Fibroblast of upper back skin (primary cell): Measurements from ENCODE around the gene GSTK1.
"Not testable (repeated sequence)": the region's sequence is repeated elsewhere in the genome, so short reads cannot be mapped to it uniquely, and the experiment has no call there.

ENCODE experiments used
- DNase-seq: peaks from one replicate; pipeline ENCODE4 v3.0.0-alpha.2; 2013

Gene GSTK1

GRCh38 chr7:143239813-143240212 is 23.4 kb upstream of the GSTK1 start:
- DNase-seq, result no peak

GRCh38 chr7:143240291-143241168 is 22.7 kb upstream of the GSTK1 start:
- peak; percentile 85 for DNase-seq

- no peak for DNase-seq
Measured at GRCh38 chr7:143242306-143242705, 20.9 kb upstream of the GSTK1 start.

GRCh38 chr7:143243111-143243510 is 20.1 kb upstream of the GSTK1 start:
- DNase-seq, result no peak

GRCh38 chr7:143243614-143244013 is 19.6 kb upstream of the GSTK1 start:
- DNase-seq, result no peak

GRCh38 chr7:143244321-143244720 is 18.9 kb upstream of the GSTK1 start:
- no peak for DNase-seq

GRCh38 chr7:143245123-143245522 is 18.1 kb upstream of the GSTK1 start:
- peak; percentile 17 for DNase-seq

- DNase-seq, result no peak
Measured at GRCh38 chr7:143247372-143247771, 15.9 kb upstream of the GSTK1 start.

- no peak for DNase-seq
Measured at GRCh38 chr7:143248761-143249354, 14.4 kb upstream of the GSTK1 start.

GRCh38 chr7:143250199-143250598 is 13.0 kb upstream of the GSTK1 start:
- DNase-seq, result no peak

GRCh38 chr7:143250822-143251221 is 12.4 kb upstream of the GSTK1 start:
- DNase-seq, result no peak

GRCh38 chr7:143252006-143252405 is 11.2 kb upstream of the GSTK1 start:
- DNase-seq, result no peak

- DNase-seq, result no peak
Measured at GRCh38 chr7:143255564-143255963, 7.7 kb upstream of the GSTK1 start.

- DNase-seq, result no peak
Measured at GRCh38 chr7:143256325-143256724, 6.9 kb upstream of the GSTK1 start.

GRCh38 chr7:143256932-143257331 is 6.3 kb upstream of the GSTK1 start:
- DNase-seq, result no peak

- no peak for DNase-seq
Measured at GRCh38 chr7:143257501-143257900, 5.7 kb upstream of the GSTK1 start.

- no peak for DNase-seq
Measured at GRCh38 chr7:143258831-143259230, 4.4 kb upstream of the GSTK1 start.

- DNase-seq, result no peak
Measured at GRCh38 chr7:143259765-143260164, 3.5 kb upstream of the GSTK1 start.

- DNase-seq, result no peak
Measured at GRCh38 chr7:143261901-143262300, 1.3 kb upstream of the GSTK1 start.

GRCh38 chr7:143264196-143264568 is 941 bp downstream of the GSTK1 start:
- DNase-seq, result not testable (repeated sequence)

- DNase-seq, result no peak
Measured at GRCh38 chr7:143265017-143265693, 1.9 kb downstream of the GSTK1 start.

GRCh38 chr7:143269251-143269650 is 6.0 kb downstream of the GSTK1 start:
- no peak for DNase-seq

GRCh38 chr7:143271240-143271639 is 8.0 kb downstream of the GSTK1 start:
- DNase-seq, result no peak

- no peak for DNase-seq
Measured at GRCh38 chr7:143272871-143273270, 9.6 kb downstream of the GSTK1 start.
